ENCODE results near the gene FAM120B. TPM values are rescaled to one million over a fixed set of nuclear protein-coding genes. Genes with fewer than 3 reads are reported as not detected.
"Not testable (repeated sequence)": the region's sequence is repeated elsewhere in the genome, so short reads cannot be mapped to it uniquely, and the experiment has no call there.

FAM120B gene
- polyA plus RNA-seq, 1 donor from 2014 or later: 17.9 TPM

GRCh38 chr6:170407932-170408331, 101.4 kb downstream of the FAM120B start:
- no peak for TF ChIP-seq MXI1 (conservative IDR thresholded peaks at IDR 0.05; ENCODE audit: poor library complexity, severe bottlenecking)
- no peak for TF ChIP-seq EZH2 (IDR thresholded peaks at IDR 0.05; ENCODE audit: borderline replicate concordance, insufficient read depth, low read length, poor library complexity, severe bottlenecking)
- no peak for TF ChIP-seq TAF1 (IDR thresholded peaks at IDR 0.05; ENCODE audit: low read depth)
- TF ChIP-seq RAD21 (conservative IDR thresholded peaks at IDR 0.05): no peak
- TF ChIP-seq, protein P1, sequence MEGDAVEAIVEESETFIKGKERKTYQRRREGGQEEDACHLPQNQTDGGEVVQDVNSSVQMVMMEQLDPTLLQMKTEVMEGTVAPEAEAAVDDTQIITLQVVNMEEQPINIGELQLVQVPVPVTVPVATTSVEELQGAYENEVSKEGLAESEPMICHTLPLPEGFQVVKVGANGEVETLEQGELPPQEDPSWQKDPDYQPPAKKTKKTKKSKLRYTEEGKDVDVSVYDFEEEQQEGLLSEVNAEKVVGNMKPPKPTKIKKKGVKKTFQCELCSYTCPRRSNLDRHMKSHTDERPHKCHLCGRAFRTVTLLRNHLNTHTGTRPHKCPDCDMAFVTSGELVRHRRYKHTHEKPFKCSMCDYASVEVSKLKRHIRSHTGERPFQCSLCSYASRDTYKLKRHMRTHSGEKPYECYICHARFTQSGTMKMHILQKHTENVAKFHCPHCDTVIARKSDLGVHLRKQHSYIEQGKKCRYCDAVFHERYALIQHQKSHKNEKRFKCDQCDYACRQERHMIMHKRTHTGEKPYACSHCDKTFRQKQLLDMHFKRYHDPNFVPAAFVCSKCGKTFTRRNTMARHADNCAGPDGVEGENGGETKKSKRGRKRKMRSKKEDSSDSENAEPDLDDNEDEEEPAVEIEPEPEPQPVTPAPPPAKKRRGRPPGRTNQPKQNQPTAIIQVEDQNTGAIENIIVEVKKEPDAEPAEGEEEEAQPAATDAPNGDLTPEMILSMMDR (IDR thresholded peaks at IDR 0.05; ENCODE audit: poor library complexity, severe bottlenecking): no peak
- no peak for TF ChIP-seq POLR2AphosphoS5 (IDR thresholded peaks at IDR 0.05)
- TF ChIP-seq, protein P2, sequence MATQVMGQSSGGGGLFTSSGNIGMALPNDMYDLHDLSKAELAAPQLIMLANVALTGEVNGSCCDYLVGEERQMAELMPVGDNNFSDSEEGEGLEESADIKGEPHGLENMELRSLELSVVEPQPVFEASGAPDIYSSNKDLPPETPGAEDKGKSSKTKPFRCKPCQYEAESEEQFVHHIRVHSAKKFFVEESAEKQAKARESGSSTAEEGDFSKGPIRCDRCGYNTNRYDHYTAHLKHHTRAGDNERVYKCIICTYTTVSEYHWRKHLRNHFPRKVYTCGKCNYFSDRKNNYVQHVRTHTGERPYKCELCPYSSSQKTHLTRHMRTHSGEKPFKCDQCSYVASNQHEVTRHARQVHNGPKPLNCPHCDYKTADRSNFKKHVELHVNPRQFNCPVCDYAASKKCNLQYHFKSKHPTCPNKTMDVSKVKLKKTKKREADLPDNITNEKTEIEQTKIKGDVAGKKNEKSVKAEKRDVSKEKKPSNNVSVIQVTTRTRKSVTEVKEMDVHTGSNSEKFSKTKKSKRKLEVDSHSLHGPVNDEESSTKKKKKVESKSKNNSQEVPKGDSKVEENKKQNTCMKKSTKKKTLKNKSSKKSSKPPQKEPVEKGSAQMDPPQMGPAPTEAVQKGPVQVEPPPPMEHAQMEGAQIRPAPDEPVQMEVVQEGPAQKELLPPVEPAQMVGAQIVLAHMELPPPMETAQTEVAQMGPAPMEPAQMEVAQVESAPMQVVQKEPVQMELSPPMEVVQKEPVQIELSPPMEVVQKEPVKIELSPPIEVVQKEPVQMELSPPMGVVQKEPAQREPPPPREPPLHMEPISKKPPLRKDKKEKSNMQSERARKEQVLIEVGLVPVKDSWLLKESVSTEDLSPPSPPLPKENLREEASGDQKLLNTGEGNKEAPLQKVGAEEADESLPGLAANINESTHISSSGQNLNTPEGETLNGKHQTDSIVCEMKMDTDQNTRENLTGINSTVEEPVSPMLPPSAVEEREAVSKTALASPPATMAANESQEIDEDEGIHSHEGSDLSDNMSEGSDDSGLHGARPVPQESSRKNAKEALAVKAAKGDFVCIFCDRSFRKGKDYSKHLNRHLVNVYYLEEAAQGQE (IDR thresholded peaks at IDR 0.05; ENCODE audit: borderline replicate concordance): no peak
- no peak for TF ChIP-seq EP300 (conservative IDR thresholded peaks at IDR 0.05; ENCODE audit: poor library complexity, severe bottlenecking)
- no peak for TF ChIP-seq SMC3 (conservative IDR thresholded peaks at IDR 0.05; ENCODE audit: poor library complexity)
- no peaks in the 10 kb centered on the region for H3K9me2 ChIP-seq (ENCODE audit: insufficient read depth, low read length)

DNA sequence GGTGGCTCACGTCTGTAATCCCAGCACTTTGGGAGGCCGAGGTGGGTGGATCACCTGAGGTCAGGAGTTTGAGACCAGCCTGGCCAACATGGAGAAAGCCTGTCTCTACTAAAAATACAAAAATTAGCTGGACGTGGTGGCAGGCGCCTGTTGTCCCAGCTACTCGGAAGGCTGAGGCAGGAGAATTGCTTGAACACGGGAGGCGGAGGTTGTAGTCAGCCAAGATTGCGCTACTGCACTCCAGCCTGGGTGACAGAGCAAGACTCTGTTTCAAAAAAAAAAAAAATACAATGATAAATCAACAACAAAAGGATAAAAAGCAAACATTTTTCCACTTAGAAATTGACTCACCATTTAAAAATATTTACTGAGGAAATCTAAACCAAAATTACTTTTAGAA, 103.2 kb downstream of the FAM120B start:
- H3K27me3 ChIP-seq (ENCODE audit: insufficient read depth, low read depth, low read length); H3K9me3 ChIP-seq (ENCODE audit: low read length); H3K4me2 ChIP-seq (ENCODE audit: low read length); H3K9ac ChIP-seq (ENCODE audit: low read length); H3K4me3 ChIP-seq (ENCODE audit: low read length); H3F3A ChIP-seq (ENCODE audit: insufficient read depth, low read length, poor library complexity, severe bottlenecking); H4K20me1 ChIP-seq (ENCODE audit: insufficient read depth); H2AFZ ChIP-seq (ENCODE audit: low read depth, low read length); H3K27ac ChIP-seq (ENCODE audit: low read length); H3K36me3 ChIP-seq (ENCODE audit: insufficient read depth, low read length); H3K79me2 ChIP-seq (replicated peaks; ENCODE audit: insufficient read depth, low read length); H3K9me2 ChIP-seq (ENCODE audit: insufficient read depth, low read length): not testable (repeated sequence)

More at GRCh38 chr6:170407932-170408331, 101.4 kb downstream of the FAM120B start:
- no peaks in the 10 kb centered on the region for H3K79me2 ChIP-seq (replicated peaks; ENCODE audit: insufficient read depth, low read length)
- no peaks in the 10 kb centered on the region for H3K27me3 ChIP-seq (ENCODE audit: insufficient read depth, low read depth, low read length)
- no peak overlapping the region for H3K27ac ChIP-seq (ENCODE audit: low read length)
- no peak overlapping the region for H2AFZ ChIP-seq (ENCODE audit: low read depth, low read length)
- H3K36me3 ChIP-seq (ENCODE audit: insufficient read depth, low read length): peaks cover 5% of the 10 kb centered on the region
- no peak overlapping the region for H3K4me3 ChIP-seq (ENCODE audit: low read length)
- H3K9ac ChIP-seq (ENCODE audit: low read length): no peak overlapping the region
- no peaks in the 10 kb centered on the region for H3K9me3 ChIP-seq (ENCODE audit: low read length)
- H4K20me1 ChIP-seq (ENCODE audit: insufficient read depth): no peaks in the 10 kb centered on the region
- no peaks in the 10 kb centered on the region for H3F3A ChIP-seq (ENCODE audit: insufficient read depth, low read length, poor library complexity, severe bottlenecking)
- H3K4me2 ChIP-seq (ENCODE audit: low read length): no peak overlapping the region

GRCh38 chr6:170410241-170410640, 103.7 kb downstream of the FAM120B start:
- Histone ChIP-seq H3K79me2 (replicated peaks; ENCODE audit: insufficient read depth, low read length) (no peaks in the 10 kb centered on the region), H3K27ac (ENCODE audit: low read length) (no peak overlapping the region), H3K36me3 (ENCODE audit: insufficient read depth, low read length) (no peaks in the 10 kb centered on the region), H4K20me1 (ENCODE audit: insufficient read depth) (no peaks in the 10 kb centered on the region), H3K9me3 (ENCODE audit: low read length) (no peaks in the 10 kb centered on the region), H3K9ac (ENCODE audit: low read length) (no peak overlapping the region), H3F3A (ENCODE audit: insufficient read depth, low read length, poor library complexity, severe bottlenecking) (no peaks in the 10 kb centered on the region), H3K4me3 (ENCODE audit: low read length) (no peak overlapping the region), H3K9me2 (ENCODE audit: insufficient read depth, low read length) (no peaks in the 10 kb centered on the region), H3K27me3 (ENCODE audit: insufficient read depth, low read depth, low read length) (no peaks in the 10 kb centered on the region), H2AFZ (ENCODE audit: low read depth, low read length) (no peak overlapping the region), H3K4me2 (ENCODE audit: low read length) (no peak overlapping the region)
- TF ChIP-seq, protein P2 (IDR thresholded peaks at IDR 0.05; ENCODE audit: borderline replicate concordance): no peak
- no peak for TF ChIP-seq TAF1 (IDR thresholded peaks at IDR 0.05; ENCODE audit: low read depth)
- TF ChIP-seq MXI1 (conservative IDR thresholded peaks at IDR 0.05; ENCODE audit: poor library complexity, severe bottlenecking): no peak
- no peak for TF ChIP-seq EP300 (conservative IDR thresholded peaks at IDR 0.05; ENCODE audit: poor library complexity, severe bottlenecking)
- TF ChIP-seq, protein P1 (IDR thresholded peaks at IDR 0.05; ENCODE audit: poor library complexity, severe bottlenecking): no peak
- TF ChIP-seq SMC3 (conservative IDR thresholded peaks at IDR 0.05; ENCODE audit: poor library complexity): no peak
- TF ChIP-seq EZH2 (IDR thresholded peaks at IDR 0.05; ENCODE audit: borderline replicate concordance, insufficient read depth, low read length, poor library complexity, severe bottlenecking): no peak
- TF ChIP-seq RAD21 (conservative IDR thresholded peaks at IDR 0.05): no peak
- no peak for TF ChIP-seq POLR2AphosphoS5 (IDR thresholded peaks at IDR 0.05)
